ENCODE measurements around the gene KCNJ9.

GRCh38 chr1:160077486-160077885 lies 3.9 kb upstream of the KCNJ9 start:
- TF ChIP-seq POLR2A (IDR thresholded peaks at IDR 0.05) (no peak), CTCF (IDR thresholded peaks at IDR 0.05) (no peak)
